Heart left ventricle (tissue), 16 donors: ENCODE measurements around the gene ARHGAP15. TPM values are rescaled to one million over a fixed set of nuclear protein-coding genes. Genes with fewer than 3 reads are reported as not detected.

ENCODE experiments used
- ATAC-seq, 4 donors: fragments of 200-7000 bp; cut with Tn5 transposase; one replicate each; pipeline ENCODE4 v1.9.1; 2020 to 2022; ENCODE audit warnings: moderate library complexity in 4 of 4, mild to moderate bottlenecking in 3 of 4, moderate number of reproducible peaks in 1 of 4
- DNase-seq, 5 donors: peaks; one replicate each; pipeline ENCODE4 v3.0.0-alpha.2; 2020
- H3K27ac ChIP-seq, 12 donors: fragments of 200-600 bp; sonication (generic) in 4 of 12; one replicate each; pipeline versions ENCODE4 v1.5.0 to v1.8.0; 2016 to 2022; ENCODE audit warnings: mild to moderate bottlenecking in 2 of 12
- H3K27me3 ChIP-seq, 9 donors: fragments of 200-600 bp; sonication (generic) in 2 of 9; one replicate each; pipeline versions ENCODE4 v1.5.1 to v1.8.0; 2016 to 2022; ENCODE audit warnings: mild to moderate bottlenecking in 3 of 9
- H3K36me3 ChIP-seq, 9 donors: fragments of 200-600 bp; sonication (generic) in 2 of 9; one replicate each; pipeline versions ENCODE4 v1.5.0 to v1.8.0; 2018 to 2022; ENCODE audit warnings: mild to moderate bottlenecking in 2 of 9
- H3K4me1 ChIP-seq, 12 donors: fragments of 200-600 bp; sonication (generic) in 4 of 12; one replicate each; pipeline versions ENCODE4 v1.5.0 to v1.8.0; 2016 to 2022; ENCODE audit warnings: mild to moderate bottlenecking in 3 of 12
- H3K4me3 ChIP-seq, 12 donors: fragments of 200-600 bp; sonication (generic) in 4 of 12; one replicate each; pipeline versions ENCODE4 v1.5.0 to v1.8.0; 2017 to 2022; ENCODE audit warnings: mild to moderate bottlenecking in 9 of 12, moderate library complexity in 4 of 12
- H3K9me3 ChIP-seq, 12 donors: fragments of 200-600 bp; sonication (generic) in 4 of 12; one replicate each; pipeline versions ENCODE4 v1.5.0 to v1.8.0; 2016 to 2022; ENCODE audit warnings: mild to moderate bottlenecking in 1 of 12
- POLR2A ChIP-seq, 2 donors: fragments of 450-650 bp; IDR thresholded peaks; one replicate each; pipeline ENCODE4 v1.6.1; 2017; ENCODE audit warnings: antibody characterized with exemption in 2 of 2, mild to moderate bottlenecking in 2 of 2, moderate library complexity in 2 of 2
- WGBS, 4 donors: extraction: QIAGEN DNeasy Blood & Tissue Kit in 2 of 4; methylation state at CpG; one replicate each; pipeline versions ENCODE4 v1.1.5 to v1.1.7; 2013 to 2018; 5-methylcytosine and 5-hydroxymethylcytosine counted together
- intact Hi-C, 10 donors: fragments of 100-400 bp; cut with DNase I; formaldehyde crosslinking; loops; one replicate each; pipeline versions ENCODE4 v1.11.1 to v1.14.2; 2022
- polyA plus RNA-seq, 2 donors: library from polyadenylated mRNA; stranded (reverse); fragments of 200-250 nt; gene quantifications; one replicate each; pipeline ENCODE4 v1.2.3, GENCODE V29; 2013
- total RNA-seq, 9 donors: library from RNA; depleted of rRNA in 2 of 9; stranded (reverse); fragments of >200 nt in 2 of 9; fragmentation: NEBNext Ultra II Directional in 3 of 9; extraction: Animal tissue kit (Norgen Biotek cat#: 25700) in 3 of 9; gene quantifications; one replicate each; pipeline versions ENCODE4 v1.1.0 to v1.2.4, GENCODE V29; 2016 to 2023
- TF ChIP-seq, protein P1 (sequence below), 12 donors: fragments of 200-600 bp; sonication (generic) in 4 of 12; IDR thresholded peaks; one replicate each; pipeline versions ENCODE4 v1.5.0 to v1.8.0; 2018 to 2022; ENCODE audit warnings: antibody characterized with exemption in 12 of 12, mild to moderate bottlenecking in 5 of 12
- donor health status: ischemic (EF 13 %, LVEDD 7.1; RV severe dilation, severe dysfunction).
- donor health status: healthy with polysubstance abuse.
- donor health status: DM: no; HTN: yes; CAD: no.
- donor health status: DM: no; HTN: no; CAD: no.
- donor health status: ischemic (EF 25% LVEDD 6.9; RV normal size, moderate dysfunction).
- donor health status: ischemic (EF 25% LVEDD 5.7; RV mildly dilated, moderate dysfunction).
- donor health status: healthy.
- donor health status: DM: yes; HTN: yes; CAD: no.
- donor health status: ischemic (EF 35%, LVEDD 5.7; RV mildly dilated, moderate dysfunction).
- donor health status: nonischemic (EF 11% LVEDD 7.7; RV severe dilation, severe dysfunction).
- donor health status: DM: yes; HTN: yes; CAD: no.
- donor health status: PGD.
- donor health status: ischemic (EF 29% LVEDD 5.4; RV normal size, mild dysfunction).
- donor health status: nonischemic (EF 23%, LVEDD 6.1; RV moderate dilation, normal function).

ARHGAP15 gene
- total and polyA plus RNA-seq, 11 donors = 1.3 to 8.7 (median 3.3) TPM

DNA sequence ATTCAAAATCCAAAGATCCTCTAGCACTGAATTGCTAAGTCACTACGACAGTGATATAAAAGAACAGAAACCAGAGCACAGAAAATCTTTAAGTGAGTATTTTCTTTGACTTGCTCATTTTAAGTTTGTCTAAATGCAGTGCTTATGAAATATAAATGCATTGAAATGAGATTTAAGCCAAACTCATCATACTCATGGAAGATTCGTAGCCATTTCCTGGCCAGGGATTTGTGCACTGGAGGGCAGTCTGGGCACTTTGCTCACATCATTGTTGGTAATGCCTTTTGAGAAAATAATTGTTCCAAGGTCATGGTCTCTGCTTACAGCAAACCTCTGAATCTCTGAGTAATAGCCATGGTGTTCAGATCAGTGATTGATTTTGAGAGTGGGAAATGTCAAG lies 307.7 kb downstream of the ARHGAP15 start:
- Histone ChIP-seq H3K36me3 (no peaks in the 10 kb centered on the region), H3K27me3 (no peaks in the 10 kb centered on the region), H3K4me3 (peak overlapping the region in 6 of 12 donors; percentile 3 to 44 (median 18)), H3K4me1 (peaks cover 0 to 8% (median 0%) of the 10 kb centered on the region in 12 donors), H3K27ac (peak overlapping the region in 9 of 12 donors; percentile 5 to 66 (median 37)), H3K9me3 (no peaks in the 10 kb centered on the region)
- ATAC-seq (no peak), DNase-seq (no peak)
- WGBS, 4 donors = 47 to 73% (median 71%) methylated on average over 2 of the region's 2 CpGs
- TF ChIP-seq, protein P1, sequence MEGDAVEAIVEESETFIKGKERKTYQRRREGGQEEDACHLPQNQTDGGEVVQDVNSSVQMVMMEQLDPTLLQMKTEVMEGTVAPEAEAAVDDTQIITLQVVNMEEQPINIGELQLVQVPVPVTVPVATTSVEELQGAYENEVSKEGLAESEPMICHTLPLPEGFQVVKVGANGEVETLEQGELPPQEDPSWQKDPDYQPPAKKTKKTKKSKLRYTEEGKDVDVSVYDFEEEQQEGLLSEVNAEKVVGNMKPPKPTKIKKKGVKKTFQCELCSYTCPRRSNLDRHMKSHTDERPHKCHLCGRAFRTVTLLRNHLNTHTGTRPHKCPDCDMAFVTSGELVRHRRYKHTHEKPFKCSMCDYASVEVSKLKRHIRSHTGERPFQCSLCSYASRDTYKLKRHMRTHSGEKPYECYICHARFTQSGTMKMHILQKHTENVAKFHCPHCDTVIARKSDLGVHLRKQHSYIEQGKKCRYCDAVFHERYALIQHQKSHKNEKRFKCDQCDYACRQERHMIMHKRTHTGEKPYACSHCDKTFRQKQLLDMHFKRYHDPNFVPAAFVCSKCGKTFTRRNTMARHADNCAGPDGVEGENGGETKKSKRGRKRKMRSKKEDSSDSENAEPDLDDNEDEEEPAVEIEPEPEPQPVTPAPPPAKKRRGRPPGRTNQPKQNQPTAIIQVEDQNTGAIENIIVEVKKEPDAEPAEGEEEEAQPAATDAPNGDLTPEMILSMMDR (IDR thresholded peaks at IDR 0.05) = no peak
- intact Hi-C loops = loop anchor here in 2 of 10 donors (10.0 kb wide), 2 partner anchors 278 to 1078 kb away; no protein-coding TSS in a partner anchor

- TF ChIP-seq POLR2A (IDR thresholded peaks at IDR 0.05) = no peak
- TF ChIP-seq, protein P1 (IDR thresholded peaks at IDR 0.05) = no peak
- H3K4me3 ChIP-seq = no peak overlapping the region
- ATAC-seq (peak in 3 of 4 donors; percentile 42 to 63 (median 49)), DNase-seq (peak in 3 of 5 donors; percentile 29 to 41 (median 32))
- peak overlapping the region in 10 of 12 donors; percentile 5 to 72 (median 48) for H3K27ac ChIP-seq
- peaks cover 0 to 5% (median 0%) of the 10 kb centered on the region in 12 donors for H3K4me1 ChIP-seq
- intact Hi-C loops = loop anchor here in 2 of 10 donors (5.0 to 10.0 kb wide), 2 partner anchors 42 to 494 kb away; no protein-coding TSS in a partner anchor
- no peaks in the 10 kb centered on the region for H3K27me3 ChIP-seq
- WGBS, 4 donors = 50 to 68% (median 54%) methylated on average over 5 of the region's 5 CpGs
- H3K36me3 ChIP-seq = no peaks in the 10 kb centered on the region
- H3K9me3 ChIP-seq = no peaks in the 10 kb centered on the region
Observed at GRCh38 chr2:143440411-143441012, 311.3 kb downstream of the ARHGAP15 start.

DNA sequence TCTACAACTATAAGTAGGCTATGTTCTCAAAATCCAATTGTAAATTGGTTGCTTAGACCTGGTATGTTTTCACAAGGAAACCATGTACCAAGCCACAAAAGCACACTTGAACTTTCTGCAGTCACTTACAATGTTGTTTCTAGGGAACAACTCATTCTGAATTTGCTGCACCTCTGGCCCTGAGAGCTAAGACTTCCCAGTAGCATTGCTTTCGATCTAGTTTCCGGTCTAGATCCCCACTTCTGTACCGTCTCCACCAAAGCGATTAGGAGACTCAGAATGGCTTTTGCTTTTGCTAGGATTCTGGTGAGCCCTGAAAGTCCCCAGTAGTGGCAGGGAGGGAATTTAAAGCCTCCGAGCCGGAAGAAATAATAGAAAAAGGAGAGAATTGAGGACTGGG lies 313.0 kb downstream of the ARHGAP15 start:
- ATAC-seq (peak in 1 of 4 donors; percentile 41), DNase-seq (no peak)
- intact Hi-C loops = loop anchor here in 2 of 10 donors (5.0 to 10.0 kb wide), 2 partner anchors 40 to 493 kb away; no protein-coding TSS in a partner anchor
- H3K27ac ChIP-seq = peak overlapping the region in 11 of 12 donors; percentile 30 to 72 (median 44)
- no peaks in the 10 kb centered on the region for H3K9me3 ChIP-seq
- H3K4me1 ChIP-seq = peaks cover 0 to 5% (median 0%) of the 10 kb centered on the region in 12 donors
- 59 to 75% (median 66%) methylated on average over 6 of the region's 6 CpGs for WGBS, 4 donors
- no peaks in the 10 kb centered on the region for H3K27me3 ChIP-seq
- H3K36me3 ChIP-seq = no peaks in the 10 kb centered on the region
- peak overlapping the region in 3 of 12 donors; percentile 9 to 14 (median 11) for H3K4me3 ChIP-seq
- TF ChIP-seq POLR2A (IDR thresholded peaks at IDR 0.05) = no peak
- TF ChIP-seq, protein P1 (IDR thresholded peaks at IDR 0.05) = no peak

DNA sequence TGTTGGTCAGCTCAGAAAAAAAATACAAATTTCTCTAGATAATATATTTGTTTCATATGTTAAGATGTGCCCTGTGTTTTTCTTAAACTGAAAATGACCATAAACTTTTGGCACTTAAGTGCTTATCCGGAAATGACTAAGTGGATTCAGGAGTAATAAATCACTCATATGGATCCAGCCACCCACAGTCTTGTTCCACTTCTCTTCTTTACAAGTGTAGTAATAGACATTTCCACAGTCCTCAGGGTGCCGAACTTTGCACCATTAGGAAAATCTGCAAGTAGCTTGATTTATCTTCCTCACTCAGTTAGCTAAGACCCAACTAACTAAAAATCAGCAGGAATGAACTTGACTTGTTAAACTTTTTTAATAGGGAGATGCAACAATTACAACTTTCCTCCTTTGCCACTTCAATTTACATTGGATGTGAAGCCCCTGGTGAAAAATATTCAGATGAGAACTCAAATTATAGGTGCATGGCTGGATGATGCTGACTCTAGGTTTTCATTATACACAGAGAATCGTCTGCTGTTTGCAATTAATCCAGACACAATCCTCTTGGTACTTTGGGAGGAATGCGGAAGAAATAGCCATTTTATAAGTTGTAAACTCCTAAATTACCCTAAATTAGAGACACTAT lies 322.5 kb downstream of the ARHGAP15 start:
- H3K4me1 ChIP-seq = peaks cover 0 to 6% (median 0%) of the 10 kb centered on the region in 12 donors
- 77 to 82% (median 81%) methylated on average over 4 of the region's 4 CpGs for WGBS, 4 donors
- H3K4me3 ChIP-seq = no peak overlapping the region
- peak overlapping the region in 3 of 12 donors; percentile 2 to 31 (median 24) for H3K27ac ChIP-seq
- TF ChIP-seq, protein P1 (IDR thresholded peaks at IDR 0.05) = no peak
- TF ChIP-seq POLR2A (IDR thresholded peaks at IDR 0.05) = no peak
- H3K9me3 ChIP-seq = no peaks in the 10 kb centered on the region
- no peaks in the 10 kb centered on the region for H3K27me3 ChIP-seq
- no peak for DNase-seq
- no peaks in the 10 kb centered on the region for H3K36me3 ChIP-seq
- intact Hi-C loops = no loop called here
- ATAC-seq = no peak
